ENCODE results near the gene FAT3. TPM values are rescaled to one million over a fixed set of nuclear protein-coding genes. Genes with fewer than 3 reads are reported as not detected.
A peak's percentile ranks its signal among the peaks of the same experiment; 100 is the strongest.

The FAT3 gene
- 22.8 TPM for total RNA-seq

- DNase-seq: peak; percentile 87
Observed at GRCh38 chr11:92224407-92225124, at the start of gene FAT3. TSS of gene FAT3 (plus strand) at chr11:92224818. CDS start at chr11:92352113, 127,295 bp downstream.

DNA sequence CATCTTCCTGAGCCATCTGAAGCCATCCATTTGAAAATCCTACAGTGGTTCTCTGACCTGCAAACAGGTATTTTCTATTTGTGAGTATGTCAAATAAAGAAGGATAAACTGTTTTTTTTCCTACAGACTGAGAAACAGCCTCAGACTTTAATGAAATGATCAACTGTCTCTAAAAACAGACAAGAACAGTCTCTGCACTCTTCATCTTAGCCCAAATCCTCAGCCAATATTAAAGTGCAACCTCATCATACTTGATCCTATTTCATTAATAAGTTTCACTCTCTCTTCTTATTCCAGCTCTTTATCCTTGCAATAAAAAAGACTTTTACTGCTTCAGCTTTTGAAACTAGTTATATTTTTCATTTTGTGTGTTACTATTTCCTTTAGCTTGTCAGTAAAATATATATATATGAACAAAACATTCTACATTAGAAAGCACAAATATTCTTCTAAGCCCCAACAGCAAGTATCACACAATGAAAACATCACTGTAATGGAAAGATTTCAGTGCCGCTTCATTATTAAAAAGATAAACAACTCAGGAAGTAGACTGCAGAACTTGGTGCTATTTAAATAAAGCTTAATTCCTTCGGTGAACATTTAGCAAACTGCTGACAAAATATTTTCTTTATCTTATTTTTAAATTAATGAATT, 45.5 kb upstream of the FAT3 start:
- DNase-seq: no peak

- no peak for DNase-seq
Observed at GRCh38 chr11:92180226-92180625, 44.4 kb upstream of the FAT3 start.

DNA sequence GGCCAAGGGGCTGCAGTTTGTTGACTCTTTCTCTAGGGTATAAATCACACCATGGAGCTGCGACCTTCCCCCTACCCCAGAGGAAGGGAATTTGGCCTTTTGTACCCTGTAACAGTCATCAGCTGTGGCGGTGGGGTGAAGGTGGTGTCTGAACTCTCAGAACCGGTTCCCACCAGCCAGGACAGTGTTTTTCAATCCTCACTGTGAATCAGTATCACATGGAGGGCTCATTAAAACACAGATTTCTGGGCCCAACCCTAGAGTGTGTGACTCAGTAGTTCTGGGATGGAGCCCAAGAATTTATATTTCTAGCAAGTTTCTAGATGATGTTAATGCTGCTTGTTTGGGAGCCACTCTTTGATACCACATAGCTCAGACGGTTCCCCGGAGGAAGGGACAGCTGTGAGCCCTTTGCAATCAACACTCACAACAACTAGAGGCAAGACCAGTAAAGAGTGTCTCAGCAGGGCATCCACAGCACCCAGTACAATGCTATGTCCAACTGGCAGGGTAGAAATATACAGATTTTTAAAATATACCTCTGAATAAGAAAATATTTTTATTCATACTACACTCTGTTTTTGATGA, 43.9 kb upstream of the FAT3 start:
- DNase-seq: no peak

DNA sequence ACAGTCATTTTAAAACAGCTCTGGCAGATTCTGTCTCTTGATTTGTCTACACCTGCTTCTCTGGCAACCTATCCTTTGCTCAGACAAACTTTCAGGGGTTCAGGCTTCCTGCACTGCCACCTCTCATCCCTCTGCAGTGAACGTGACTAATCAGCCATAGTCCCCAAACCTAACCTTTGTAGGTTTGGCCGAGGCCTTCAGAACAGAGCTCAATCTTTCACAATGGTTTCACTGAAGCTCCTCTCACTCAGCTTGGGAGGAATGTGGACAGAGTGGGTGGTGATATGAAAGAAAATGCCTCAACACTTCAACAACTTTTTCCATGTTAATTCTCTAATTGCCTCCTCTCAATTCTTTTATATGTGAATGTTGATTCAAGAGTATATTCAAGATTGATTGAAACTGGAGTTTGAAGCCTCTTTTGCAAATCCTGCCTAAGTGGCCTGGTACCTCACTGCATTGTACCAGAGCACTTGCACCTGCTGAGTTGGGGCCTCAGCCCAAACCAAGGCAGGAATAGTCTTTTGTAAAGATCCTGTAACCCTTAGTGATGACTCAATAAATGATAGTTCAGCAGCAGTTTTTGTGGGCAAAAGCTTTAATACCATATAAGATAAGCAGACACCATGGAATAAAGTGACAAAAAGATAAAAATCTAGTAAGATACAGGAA, 33.9 kb upstream of the FAT3 start:
- DNase-seq: no peak

GRCh38 chr11:92192141-92192540, 32.5 kb upstream of the FAT3 start:
- DNase-seq: no peak

DNA sequence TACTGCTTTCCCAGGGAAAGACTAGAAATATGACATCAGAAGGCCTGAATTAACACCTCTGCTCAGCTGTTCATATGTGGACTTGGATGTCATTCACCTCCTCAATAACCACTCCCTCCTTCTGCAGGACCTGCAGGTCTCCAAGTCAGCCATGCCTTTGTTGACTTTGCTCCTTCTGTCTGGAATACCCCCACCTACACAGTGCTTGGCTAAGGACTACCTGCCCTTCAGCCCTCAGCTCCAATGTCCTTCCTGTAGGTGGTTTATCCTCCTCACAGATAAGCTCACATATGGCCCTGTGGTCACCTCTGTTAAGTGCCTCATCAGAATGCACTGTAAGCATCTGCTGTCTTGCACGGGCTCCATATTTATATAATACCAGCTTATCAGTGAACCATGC, 26.4 kb upstream of the FAT3 start:
- DNase-seq: no peak

DNA sequence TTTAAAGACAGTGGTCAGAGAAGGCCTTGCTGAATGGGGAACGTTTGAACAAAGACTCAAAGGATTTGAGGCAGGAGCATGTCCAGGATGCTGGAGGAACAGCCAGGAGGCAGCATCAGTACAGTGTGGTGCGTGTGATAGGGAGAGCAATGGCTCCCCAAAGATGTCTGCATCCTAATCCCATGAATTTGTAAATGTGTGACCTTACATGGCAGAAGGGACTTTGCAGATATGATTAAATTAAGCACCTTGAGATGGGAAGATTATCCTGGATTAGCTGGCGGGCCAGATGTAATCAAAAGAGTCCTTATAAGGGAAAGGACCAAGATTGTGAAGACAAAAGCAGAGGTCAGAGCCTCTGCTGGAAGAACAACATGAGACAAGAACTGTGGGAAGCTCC, 24.6 kb upstream of the FAT3 start:
- no peak for DNase-seq

DNA sequence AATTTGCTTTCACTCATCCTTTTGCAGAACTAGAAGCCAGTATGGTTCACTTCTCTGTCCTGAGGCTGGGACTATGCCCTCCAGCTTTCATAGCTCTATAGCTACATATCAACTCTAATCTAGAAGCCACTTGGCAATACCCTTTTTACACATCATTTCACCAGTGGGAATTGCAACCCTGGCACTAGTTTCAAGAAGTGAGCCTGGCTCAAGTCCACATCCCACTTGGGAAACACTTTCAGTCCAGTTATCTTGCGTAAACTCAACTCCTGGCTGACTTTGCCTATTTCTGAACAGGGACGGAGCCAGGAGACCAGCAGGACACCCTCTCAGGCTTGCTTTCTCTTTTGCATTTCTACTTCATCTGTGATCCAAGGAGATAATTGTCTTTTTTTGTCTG, 19.9 kb upstream of the FAT3 start:
- no peak for DNase-seq

- DNase-seq: no peak
Observed at GRCh38 chr11:92206441-92206840, 18.2 kb upstream of the FAT3 start.

DNA sequence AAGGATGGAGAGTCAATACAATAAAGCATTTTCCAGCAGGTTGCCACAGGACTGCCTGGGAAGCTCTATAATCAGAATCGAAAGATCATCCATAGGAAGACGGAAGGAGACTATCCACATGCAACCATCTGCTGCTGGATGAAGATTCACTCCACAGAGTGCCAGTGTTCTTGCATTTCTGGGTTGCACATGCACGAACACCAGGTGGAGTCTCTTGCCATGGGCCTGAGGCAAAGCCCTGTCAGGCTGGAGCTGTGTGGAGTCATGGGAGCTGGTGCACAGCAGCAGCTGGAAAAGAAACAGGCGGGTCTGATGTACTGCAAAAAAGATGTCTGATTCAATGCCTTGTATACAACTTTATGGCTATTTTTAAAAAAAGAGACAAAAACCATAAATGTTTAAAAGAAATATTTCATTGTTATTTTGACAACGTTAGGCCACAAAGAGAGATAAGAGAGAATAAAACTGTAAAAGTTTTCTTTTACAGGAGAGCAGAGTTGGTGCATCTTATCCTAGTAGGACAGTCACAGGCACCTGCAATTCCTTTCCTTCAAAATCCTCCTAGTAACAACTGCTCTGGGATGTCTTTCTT, 12.9 kb upstream of the FAT3 start:
- DNase-seq: peak; percentile 70

DNA sequence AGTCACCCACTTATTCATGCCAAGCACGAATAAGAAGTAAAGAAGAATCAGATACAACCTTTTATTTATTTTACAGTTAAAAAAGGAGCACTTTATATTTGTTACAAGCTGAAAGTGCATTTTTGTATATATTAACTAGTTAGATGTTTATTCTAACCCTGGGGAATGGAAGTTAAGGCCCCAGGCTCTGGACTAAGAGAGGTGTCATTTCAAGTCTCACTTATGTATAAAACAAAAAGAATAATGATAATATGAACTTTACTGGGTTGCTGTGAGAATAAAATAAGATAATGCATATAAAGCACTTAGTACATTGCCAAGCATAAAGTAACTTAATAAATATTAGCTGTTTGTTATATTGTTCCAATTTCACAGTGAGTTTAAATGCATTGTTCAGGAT, 12.1 kb upstream of the FAT3 start:
- DNase-seq: no peak

DNA sequence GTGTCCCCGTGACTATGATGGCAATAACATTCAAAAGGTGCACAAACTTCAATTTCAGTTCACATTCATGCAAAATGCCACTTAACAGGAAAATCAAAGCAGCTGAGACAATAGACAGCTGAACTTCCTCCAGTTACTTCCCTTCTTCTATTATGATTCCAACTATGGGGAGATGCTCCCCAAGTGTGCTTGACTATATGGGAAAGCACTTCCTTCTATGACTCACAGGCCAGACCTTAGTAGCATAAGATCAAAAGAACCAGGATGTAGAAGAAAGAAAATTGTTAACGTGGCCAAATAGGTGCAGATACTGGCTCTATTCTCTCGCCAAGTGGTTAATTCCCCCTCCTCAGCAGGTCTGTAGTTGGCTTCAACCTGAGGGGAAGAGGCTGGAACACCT, 7.8 kb upstream of the FAT3 start:
- DNase-seq: no peak

- DNase-seq: no peak
Observed at GRCh38 chr11:92219476-92219875, 5.1 kb upstream of the FAT3 start.

- DNase-seq: no peak
Observed at GRCh38 chr11:92222701-92223100, 1.9 kb upstream of the FAT3 start.

DNA sequence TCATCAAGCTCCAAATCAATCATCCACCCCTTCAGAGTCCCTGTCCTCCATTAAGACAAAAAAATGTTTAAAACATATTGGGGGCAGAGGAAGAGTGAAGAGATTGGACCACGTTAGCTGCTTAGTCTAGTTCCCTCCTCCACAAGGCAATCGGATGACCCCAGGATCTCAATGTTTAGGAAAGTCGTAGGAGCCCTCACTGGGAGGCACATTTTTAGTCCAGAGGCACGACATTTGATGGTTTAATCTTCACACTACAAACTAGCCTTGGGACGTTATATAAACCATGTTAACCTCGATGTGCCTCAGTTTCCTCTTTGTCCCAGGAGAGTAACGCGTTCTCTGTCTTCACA, 588 bp upstream of the FAT3 start:
- no peak for DNase-seq

GRCh38 chr11:92225125-92225567, 528 bp downstream of the FAT3 start:
- DNase-seq: no peak

GRCh38 chr11:92225568-92226330, 1.1 kb downstream of the FAT3 start:
- peak; percentile 68 for DNase-seq

DNA sequence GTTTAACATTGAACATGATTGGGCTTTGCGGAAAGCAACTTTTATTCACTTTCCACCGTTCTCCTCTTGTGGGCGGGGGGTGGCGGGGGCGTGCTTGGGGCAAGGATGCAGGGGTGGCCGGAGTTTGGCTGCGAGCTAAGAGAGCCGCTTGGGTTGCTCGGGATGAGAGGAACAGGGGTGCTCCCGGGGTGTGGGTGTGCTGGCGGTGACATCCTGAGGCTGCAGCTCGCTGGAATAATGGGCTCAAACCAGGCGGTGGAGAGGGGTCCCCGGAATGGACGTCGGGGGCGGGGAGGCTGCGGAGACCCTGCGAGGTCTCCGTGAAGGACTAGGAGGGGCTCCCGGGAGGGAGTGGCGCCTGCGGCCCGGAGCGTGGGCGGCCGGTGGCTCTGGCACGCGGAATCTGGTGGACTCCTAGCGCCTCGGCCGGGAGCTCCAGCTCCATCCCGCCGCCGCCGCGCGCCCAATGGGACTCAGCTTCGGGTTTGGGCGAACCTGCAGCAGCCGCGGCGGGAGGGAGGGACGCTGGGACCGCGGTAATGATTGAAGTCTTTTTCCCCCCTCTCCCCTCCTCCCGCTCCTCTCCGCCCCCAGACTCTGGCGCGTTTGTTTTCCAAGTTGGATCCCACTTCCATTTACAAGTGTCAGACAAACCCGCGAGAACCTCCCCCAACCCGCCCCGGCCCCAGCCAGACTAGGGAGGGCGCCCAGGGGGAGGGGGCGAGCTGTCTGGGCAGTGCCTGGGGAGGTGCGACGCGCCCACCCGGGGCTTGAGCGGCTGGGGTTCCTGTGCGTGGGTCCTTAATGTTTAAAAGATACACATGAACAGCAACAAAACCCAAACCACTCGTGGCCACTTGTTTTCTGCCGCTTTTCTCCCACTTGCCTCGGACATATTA, 2.0 kb downstream of the FAT3 start:
- peak; percentile 58 for DNase-seq

DNA sequence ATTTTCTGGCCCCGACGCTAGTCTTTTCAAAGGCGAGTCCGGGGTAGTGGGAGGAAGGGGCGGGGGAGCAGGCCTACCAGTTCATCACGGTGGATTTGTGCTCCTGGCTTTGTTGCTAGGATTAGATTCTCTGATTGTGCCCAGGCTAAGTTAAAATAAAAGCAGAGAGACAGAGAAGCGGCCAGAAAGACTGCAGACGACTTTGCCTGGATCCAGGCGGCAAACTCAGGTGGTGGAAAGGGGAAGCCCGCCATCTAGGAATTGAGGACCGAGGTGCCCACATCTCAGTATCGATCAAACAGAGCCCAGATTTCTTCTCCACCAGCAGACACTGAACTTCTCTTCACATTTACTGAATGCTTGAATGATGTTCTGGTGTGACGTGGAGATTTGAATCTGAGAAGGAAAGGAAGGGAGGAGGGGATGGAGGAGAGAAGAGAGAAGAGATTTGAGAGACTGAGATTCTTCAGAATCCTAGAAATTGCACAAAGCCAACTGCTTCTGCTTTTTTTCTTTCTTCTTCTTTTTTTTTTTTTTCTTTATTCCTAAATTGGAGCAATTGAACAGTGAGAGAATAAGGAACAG, 2.7 kb downstream of the FAT3 start:
- DNase-seq: peak; percentile 24

Data from tongue (tissue), 2 donors.